HG02973 (cell line): ENCODE measurements around the gene CLEC2A.

Experiments
- ATAC-seq: cut with Tn5 transposase; IDR thresholded peaks from one replicate; pipeline ENCODE4 v1.9.1; 2021; ENCODE audit warnings: moderate library complexity; ENCODE audit not compliant: unreplicated experiment

The CLEC2A gene

DNA sequence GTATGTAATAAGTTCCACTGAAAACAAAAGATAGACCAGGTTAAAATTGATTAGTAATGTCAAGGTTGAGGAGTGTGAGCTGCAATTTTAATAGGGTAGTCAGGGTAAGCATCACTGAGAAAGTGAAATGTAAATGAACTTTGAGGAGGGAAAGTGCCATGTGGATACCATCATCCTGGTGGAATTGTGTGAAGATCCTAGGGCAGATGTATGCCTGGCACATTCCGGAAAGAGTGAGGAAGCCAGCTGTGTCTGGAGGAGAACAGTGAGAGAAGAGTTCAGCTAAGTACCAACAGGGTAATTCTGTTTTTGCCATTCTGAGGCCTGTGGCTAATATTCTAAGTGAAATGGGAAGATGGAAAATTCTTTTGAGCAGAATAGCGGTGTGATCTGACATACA, 2.9 kb upstream of the CLEC2A start:
- ATAC-seq, result no peak

DNA sequence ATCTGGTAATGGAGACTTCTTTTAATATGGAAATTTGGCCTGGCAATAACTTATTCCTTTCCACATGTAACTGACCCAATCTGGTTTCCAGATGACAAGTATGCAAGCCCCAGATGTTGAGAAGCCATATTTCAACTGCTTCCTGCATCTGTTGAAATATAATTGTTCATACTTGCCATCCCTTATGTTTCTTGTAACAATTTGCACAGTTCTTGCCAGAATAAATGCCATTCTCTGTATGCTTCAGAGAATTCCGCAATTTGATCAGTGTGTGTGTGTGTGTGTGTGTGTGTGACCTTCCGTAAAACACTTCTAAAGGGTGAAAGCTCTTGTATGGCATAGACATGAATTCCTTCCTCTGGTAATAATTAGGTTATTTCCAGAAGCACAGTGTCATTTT, 1.8 kb upstream of the CLEC2A start:
- ATAC-seq, result no peak

DNA sequence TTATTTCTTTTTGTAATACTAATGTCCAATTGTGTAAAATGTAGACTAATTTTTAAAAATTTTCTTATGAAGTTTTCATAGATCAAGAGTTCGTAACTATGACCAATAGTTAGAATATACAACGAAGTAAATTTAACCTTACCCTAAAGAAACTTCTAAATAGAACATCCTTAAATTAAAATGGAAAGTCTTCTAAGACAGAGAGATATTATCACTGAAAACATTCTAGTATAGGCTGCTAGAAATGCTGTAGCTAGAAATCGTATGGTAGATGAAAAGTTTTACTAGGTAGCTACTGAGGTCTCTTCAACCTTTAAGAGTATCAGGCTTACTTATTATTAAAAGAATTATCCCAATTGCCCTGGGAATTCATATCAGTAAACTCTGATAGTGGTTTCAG, 925 bp downstream of the CLEC2A start:
- ATAC-seq, result no peak

DNA sequence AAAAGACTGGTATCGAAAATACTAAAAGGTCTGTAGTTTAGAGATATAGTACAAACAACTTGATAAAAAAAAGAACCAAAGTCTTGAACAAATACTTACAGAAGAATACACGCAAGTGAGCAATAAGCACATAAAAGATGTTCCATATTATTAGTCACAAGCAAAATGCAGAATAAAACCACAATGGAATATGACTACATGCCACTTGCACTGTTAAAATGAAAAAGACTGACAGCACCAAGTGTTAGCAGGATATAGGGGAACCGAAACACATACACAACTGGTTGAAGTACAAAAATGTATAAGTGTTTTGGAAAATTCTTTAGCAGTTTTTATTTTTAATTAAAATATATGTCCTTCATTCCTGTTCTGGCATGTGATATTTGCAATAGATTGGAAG, 3.6 kb downstream of the CLEC2A start:
- ATAC-seq, result no peak

DNA sequence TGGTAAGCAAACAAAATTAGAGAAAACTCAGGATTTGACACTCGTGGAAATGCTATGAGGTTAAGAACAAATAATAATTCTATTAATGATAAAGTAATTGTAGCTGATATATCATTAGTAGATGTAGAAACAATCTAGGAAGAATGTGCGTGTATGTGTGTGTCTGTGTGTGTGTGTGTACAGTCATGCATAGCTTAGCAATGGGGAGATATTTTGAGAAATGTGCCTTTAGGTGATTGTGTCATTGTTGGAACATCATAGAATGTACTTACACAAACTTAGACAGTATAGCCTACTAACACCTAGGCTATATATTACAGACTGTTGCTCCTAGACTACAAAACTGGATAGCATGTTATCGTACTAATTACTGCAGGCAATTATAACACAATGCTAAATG, 5.3 kb downstream of the CLEC2A start:
- ATAC-seq, result no peak

DNA sequence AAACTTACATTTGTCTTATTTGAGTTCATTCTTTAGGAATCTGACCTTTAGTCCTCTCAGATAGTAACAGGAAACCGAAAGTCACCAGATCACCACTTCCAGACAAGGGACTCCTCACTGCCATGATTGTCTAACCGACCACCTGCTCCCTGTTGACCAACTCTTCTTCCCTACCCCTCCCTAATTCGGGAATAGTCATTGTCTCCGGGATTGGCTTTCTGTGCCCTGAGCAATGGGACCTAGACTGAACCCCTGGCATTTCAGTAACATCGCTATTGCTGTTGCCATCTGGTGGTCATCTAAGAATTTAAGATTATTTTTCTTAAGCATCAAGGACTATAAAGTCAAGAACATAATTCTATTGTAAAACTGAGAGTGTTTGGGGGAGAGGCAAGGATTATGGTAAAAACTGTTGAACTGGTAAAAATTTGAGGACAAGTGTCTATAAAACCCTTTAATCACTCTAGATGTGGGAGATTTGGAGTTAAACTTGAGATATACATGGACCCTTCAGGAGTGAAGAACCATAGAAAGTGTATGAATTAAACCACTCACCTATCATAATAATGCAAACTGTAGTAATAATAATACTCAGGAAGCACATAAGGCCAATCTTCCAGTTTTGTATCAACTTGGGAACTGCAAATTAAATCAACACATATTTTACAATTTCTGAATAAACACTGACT, 6.3 kb downstream of the CLEC2A start:
- no peak for ATAC-seq

DNA sequence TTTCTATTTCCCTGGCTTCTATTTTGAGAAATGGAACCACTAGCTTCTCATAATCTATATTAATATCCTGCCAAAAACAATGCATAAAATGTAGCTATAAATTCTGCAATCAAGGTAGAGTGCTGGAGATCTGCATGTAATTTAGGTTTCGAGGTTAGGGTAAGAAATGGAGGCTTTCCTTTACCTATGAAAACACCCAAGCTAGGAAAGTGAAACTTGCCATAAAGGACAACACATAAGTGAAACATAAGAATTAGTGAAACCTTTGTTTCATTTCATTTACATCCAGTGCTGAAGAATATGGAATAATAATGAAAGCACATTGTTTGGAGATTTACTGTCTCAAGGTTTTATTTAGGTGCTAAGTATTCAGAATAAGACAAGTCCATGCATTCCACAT, 9.7 kb downstream of the CLEC2A start:
- no peak for ATAC-seq

DNA sequence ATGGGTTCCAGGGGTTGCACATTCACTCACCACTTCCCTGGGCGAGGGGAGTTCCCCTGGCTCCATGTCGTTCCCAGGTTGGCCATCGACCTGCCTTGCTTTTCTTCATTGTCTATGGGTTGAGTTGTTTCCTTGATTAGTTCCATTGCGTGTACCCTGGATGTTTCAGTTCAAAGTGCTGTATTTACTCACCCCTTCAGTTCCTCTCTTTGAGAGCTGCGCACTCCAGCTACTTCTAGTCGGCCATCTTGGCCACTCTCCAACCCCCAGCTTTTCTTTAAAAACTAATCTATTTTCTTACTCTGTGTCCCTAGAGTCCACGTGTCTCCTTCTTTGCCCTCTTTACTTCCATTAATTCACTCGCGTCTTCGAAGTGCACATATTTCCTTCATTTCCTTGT, 11.7 kb downstream of the CLEC2A start:
- ATAC-seq, result no peak

DNA sequence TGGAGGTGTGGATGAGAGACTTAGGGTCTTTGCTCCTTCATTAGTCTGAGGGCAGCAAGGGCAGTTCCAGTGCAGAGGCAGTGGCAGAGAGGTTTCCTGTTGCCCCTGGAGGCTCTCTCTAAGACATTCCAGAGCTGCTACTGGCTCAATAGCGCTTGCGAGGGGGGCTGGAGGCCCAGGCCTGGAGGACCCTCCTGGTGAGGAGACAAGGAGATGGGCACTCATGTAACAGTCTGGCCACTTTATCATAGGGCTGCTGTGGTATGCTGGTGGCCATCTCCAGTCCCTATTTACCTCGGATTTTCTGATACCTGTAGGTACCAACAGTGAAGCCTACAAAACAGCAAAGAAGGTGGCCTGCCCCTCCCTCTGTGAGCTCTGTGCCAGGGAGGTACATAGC, 12.7 kb downstream of the CLEC2A start:
- no peak for ATAC-seq

DNA sequence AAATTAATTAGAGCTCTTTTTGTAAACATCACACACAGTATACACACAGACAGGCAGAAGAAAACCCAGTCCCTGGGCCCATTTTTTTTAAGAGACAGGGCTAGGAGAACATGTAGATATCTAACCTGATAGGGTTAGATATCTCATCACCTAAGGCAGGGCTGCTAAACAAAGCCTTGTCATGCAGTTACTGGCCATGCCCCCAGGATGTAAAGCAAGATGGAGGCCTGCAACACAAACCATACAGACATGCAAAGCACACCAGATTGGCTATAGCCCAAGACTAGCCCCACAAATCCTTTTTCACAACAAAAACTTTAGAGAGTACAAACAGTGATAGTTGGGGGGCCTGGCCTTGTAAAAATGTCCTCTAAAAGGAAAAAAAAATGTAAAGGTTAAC, 20.5 kb downstream of the CLEC2A start:
- no peak for ATAC-seq

DNA sequence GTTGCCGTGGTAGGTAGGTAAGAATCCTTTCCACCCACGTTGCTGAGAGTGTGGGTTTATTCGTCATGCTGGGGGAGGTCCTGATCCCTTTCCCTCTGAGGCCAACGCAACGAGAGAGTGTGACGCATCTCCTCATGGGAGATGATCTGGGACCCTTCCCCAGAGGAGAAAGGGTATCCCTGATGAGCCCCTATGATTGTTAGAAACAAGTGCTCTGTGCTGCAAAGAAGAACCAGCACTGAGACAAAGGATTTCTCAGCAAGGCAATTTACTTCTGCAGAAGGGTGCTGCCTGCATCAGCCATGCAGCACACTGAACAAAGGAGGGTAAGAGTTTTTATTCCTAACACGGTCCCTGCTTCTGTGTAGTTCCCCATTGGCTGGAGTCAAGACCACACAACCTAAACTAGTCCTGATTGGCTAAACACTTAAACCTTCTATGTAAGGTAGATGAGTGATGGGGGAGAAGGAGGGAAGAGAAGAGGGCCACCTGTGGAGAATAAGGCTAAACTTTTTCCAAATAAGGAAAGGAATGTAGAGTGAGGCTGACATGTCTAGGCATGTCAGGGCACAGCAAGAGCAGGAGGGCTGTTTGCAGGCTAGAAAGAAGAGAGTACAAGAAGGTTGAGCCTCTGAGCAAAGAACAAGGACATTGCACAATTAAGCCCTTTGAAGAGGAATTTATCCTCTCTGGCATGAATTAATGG, 21.3 kb downstream of the CLEC2A start:
- ATAC-seq, result no peak

DNA sequence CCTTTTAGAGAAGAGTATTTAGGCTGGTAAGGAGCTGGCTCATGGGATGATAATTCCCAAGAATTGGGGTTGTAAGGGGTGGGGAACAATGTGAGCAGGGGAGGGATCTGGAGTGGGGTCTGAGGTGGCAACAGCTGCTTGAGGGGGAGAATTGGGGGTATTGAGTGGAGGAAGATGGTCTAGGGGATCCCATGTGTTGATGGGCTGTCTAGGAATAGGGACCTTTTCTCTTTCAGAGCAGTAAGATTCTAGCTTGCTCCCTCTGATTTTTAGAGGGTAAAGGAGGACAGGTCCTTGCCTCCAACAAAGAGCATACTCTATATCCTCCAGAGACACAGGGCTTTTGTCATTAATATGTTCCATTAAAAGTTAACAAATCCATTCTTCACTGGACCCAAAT, 22.4 kb downstream of the CLEC2A start:
- no peak for ATAC-seq

DNA sequence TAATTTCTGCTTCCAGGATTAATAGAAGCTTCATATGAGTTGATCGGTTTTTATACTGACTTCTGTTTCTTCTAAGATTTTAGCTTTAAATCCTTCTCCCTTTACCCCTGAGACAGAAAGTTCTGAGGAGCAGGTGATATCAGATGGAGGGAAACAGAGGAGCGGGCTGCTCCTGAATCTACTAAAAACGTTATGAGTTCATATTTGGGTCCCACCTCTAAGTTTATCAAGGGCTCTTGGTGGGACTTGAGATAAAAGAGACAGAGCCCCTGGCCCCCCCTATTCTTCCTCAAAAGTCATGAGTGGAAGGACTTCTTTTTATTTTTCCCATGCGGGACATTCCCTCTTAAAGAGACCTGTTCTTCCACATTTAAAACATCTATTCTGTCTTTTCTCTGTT, 23.8 kb downstream of the CLEC2A start:
- no peak for ATAC-seq

DNA sequence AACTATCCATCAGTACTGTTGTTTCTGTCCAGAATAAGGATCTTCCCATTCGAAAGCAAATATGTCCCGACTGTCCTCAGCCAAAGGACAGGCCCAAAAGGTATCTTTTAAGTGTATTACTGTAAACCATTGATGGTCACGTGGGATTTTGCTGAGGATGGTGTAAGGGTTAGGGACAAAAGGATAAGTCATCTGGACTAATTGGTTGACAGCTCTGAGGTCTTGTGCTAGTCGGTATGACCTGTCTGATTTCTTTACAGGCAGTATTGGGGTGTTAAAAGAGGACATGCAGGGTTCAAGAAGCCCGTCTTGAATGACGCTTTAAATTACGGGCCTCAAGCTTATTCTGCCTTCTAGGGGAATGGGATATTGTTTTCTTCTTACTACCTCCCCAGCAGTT, 24.4 kb downstream of the CLEC2A start:
- no peak for ATAC-seq

DNA sequence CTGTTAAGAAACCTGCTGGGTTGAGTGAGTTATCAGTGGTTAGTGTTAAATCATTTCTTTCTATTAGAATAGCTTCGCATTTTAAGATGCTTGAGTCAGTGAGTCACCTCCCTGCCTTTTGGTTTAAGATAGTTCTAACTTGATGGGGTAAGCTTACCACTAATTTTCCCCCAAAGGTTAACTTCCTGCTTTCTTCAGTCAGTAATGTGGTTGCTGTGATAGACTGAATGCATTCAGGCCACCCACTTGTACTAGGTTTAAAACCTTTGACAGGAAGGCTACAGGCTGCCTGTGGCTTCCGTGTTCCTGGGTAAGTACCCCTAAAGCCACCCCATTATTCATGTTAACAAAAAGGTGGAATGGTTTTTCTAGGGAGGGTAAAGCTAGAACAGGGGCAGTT, 25.3 kb downstream of the CLEC2A start:
- no peak for ATAC-seq

DNA sequence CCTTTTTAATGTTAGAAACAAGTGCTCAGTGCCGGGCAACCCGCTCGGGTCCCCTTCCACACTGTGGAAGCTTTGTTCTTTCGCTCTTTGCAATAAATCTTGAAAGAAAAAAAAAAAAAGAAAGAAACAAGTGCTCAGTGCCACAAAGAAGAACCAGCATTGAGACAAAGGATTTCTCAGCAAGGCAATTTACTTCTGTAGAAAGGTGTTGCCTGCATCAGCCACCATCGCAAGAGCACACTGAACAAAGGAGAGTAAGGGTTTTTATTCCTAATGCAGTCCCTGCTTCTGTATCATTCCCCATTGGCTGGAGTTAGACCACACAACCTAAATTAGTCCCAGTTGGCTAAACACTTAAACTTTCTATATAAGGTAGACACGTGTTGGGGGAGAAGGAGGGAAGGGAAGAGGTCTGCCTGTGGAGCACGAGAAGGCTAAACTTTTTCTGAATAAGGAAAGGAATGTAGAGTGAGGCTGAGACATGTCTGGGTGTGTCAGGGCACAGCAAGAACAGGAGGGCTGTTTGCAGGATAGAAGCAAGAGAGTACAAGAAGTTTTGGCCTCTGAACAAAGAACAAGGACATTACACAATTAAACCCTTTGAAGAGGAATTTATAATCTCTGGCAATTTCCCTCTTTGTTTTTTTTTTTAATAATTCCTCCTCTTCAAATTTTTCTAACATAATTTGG, 29.5 kb downstream of the CLEC2A start:
- no peak for ATAC-seq

DNA sequence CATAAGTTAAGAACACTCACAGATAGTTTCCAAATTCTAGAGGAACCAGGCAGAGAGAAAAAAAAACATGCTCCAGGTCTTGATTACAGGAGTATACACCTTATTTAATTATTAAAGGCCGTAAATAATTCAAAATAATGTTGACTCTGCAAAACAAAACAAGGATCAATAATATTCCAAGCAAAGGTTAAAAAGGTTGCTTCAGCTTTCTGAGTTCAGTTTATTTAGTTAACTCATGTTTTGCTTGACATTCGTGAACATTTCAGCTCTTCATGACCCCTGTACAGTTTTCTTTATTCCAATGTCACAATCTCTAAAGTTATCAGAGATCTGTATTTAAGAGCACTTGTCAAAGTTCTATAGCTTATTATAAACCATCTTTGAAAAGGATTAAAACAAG, 31.2 kb downstream of the CLEC2A start:
- ATAC-seq, result no peak

DNA sequence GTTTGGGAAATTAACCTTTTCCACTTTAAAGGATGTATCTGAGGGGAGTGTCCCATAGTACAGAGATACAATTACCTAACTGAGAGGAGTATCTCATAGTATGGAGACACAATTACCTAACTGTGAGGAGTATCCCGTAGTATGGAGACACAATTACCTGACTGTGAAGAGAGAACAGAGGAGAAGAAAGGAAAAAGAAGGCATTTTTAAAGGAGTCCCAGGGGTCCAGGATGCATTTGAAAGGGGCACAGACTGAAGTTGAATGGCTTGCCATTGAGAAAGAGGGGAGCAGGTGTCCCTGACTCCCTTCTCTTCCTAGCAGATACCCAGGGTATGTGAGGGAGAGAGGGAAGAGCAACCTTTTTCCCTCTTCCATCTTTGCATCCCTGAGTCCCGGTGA, 33.0 kb downstream of the CLEC2A start:
- no peak for ATAC-seq

DNA sequence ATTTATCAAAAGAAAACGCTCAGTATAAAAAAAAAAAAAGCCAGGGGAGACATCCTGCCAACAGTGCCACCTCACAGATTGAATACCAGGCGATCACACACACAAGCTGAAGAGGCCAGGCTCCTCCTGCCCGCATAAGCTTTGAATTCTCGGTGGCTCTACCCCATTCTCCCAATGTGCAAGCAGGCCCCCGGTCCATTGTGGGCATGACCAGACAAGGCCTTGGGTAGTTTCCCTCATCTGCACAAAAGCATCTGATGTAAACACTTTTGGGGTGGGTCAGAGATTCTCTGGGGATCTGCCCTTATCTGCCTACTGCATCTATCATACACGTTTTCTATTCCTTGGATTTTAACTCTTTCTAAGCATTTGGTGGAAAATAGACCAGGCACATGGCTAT, 34.6 kb downstream of the CLEC2A start:
- ATAC-seq, result no peak

DNA sequence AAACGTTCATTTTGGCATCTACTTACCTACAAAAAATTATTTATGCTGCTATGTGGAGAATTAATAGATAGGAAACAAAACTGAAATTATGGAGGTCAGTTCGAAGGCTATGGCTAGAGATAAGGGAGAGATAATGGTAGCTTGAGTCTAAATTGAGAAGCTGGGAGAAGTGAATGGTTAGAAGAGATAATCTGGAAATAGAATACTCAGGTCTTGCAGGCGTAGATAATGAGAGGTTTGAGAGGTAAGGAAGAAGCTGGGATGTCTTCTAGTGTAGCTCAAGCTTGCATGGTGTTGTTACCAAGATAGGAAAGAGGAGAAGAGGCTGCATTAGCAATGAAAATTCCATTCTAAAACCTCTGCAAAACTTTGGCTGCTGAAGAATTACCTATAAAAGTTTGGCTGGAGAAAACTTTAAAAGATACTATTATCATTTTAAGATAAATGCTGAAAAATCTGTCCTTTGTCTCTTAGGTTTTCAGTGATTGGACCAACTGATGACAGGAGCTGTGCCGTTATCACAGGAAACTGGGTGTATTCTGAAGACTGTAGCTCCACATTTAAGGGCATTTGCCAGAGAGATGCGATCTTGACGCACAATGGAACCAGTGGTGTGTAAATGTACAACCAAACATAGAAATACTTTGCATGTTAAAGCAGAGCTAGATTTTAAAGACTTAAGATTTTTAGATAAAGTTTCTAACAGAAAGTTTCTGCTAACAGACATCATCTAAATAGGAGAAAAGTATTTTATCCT, 36.8 kb downstream of the CLEC2A start:
- no peak for ATAC-seq

DNA sequence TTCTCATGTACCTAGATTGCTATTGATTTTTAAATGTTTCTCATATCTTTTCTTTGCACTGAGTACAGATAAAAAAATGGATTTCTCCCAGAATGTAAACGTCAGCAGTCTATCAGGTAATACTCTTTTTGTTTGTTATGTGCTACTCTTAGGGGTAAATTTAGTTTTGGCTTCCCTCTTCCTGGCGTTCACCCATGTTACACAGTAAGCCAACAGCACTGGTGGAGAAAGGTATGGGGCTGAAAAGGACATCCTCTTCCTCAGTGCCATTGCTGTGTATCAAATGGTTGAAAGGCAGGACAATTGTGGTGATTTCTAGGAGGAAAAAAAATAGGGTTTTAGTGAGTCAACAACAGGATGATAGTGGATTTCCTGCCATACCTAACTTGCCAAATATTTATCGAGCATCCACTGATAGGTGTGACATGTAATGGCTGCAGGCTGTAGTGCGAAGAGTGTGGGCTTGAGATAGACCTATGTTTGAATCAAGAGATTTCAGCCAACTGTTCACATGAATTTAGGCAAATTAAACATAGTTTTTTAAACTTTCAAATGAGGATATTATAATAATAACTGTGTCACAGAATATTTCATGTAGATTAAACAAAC, 43.4 kb downstream of the CLEC2A start:
- ATAC-seq, result no peak
